ENCODE data around the gene BTK. TPM values are rescaled to one million over a fixed set of nuclear protein-coding genes. Genes with fewer than 3 reads are reported as not detected.
A peak's percentile ranks its signal among the peaks of the same experiment; 100 is the strongest.

Gene BTK
- total RNA-seq, 6 donors from 2014 or later, result 16.2 to 81.7 (median 37.3) TPM

GRCh38 chrX:101410461-101410860 lies 24.5 kb upstream of the BTK start:
- Histone ChIP-seq H3K36me3 (peaks cover 0 to 23% (median 0%) of the 10 kb centered on the region in 4 donors), H3K4me1 (peaks cover 5 to 17% (median 14%) of the 10 kb centered on the region in 4 donors), H3K27ac (peak overlapping the region in 2 of 4 donors; percentile 28 to 92), H3K9me3 (no peaks in the 10 kb centered on the region), H3K27me3 (no peaks in the 10 kb centered on the region), H3K4me3 (peak overlapping the region in 1 of 4 donors; percentile 72)
- no peak for DNase-seq
- ATAC-seq (ENCODE audit: low FRiP score in 2 of 2), result no peak
- WGBS, 2 donors, result 47 to 50% methylated on average over 7 of the region's 7 CpGs
- TF ChIP-seq POLR2AphosphoS5 (IDR thresholded peaks at IDR 0.05) (no peak), EP300 (IDR thresholded peaks at IDR 0.05) (no peak), CTCF (IDR thresholded peaks at IDR 0.05) (no peak), POLR2A (IDR thresholded peaks at IDR 0.05) (no peak)

GRCh38 chrX:101409043-101409442 lies 23.1 kb upstream of the BTK start:
- Histone ChIP-seq H3K36me3 (peaks cover 0 to 23% (median 0%) of the 10 kb centered on the region in 4 donors), H3K4me1 (peaks cover 5 to 17% (median 14%) of the 10 kb centered on the region in 4 donors), H3K27ac (peak overlapping the region; percentile 92 to 96 (median 94)), H3K27me3 (no peaks in the 10 kb centered on the region), H3K4me3 (peak overlapping the region in 3 of 4 donors; percentile 50 to 72 (median 60)), H3K9me3 (no peaks in the 10 kb centered on the region)
- WGBS, 2 donors, result 3 to 33% methylated on average over 6 of the region's 6 CpGs
- DNase-seq, result no peak
- no peak for TF ChIP-seq CTCF (IDR thresholded peaks at IDR 0.05)
- TF ChIP-seq EP300 (IDR thresholded peaks at IDR 0.05), result no peak
- TF ChIP-seq POLR2AphosphoS5 (IDR thresholded peaks at IDR 0.05), result no peak
- no peak for TF ChIP-seq POLR2A (IDR thresholded peaks at IDR 0.05)
- no peak for ATAC-seq (ENCODE audit: low FRiP score in 2 of 2)

GRCh38 chrX:101408532-101408841 lies 22.5 kb upstream of the BTK start:
- H3K27me3 ChIP-seq, result no peaks in the 10 kb centered on the region
- peaks cover 0 to 21% (median 0%) of the 10 kb centered on the region in 4 donors for H3K36me3 ChIP-seq
- H3K27ac ChIP-seq, result peak overlapping the region; percentile 92 to 96 (median 94)
- no peaks in the 10 kb centered on the region for H3K9me3 ChIP-seq
- TF ChIP-seq CTCF (IDR thresholded peaks at IDR 0.05) (no peak), POLR2A (IDR thresholded peaks at IDR 0.05) (no peak)
- DNase-seq, result no peak
- peaks cover 5 to 17% (median 14%) of the 10 kb centered on the region in 4 donors for H3K4me1 ChIP-seq
- peak in 1 of 2 donors; percentile 31 for ATAC-seq (ENCODE audit: low FRiP score in 2 of 2)
- H3K4me3 ChIP-seq, result peak overlapping the region; percentile 31 to 72 (median 55)
- WGBS, 2 donors, result 0 to 34% methylated on average over 4 to 8 of the region's 8 CpGs

- peak; percentile 98 for ATAC-seq (ENCODE audit: low FRiP score in 2 of 2)
- H3K4me1 ChIP-seq, result peaks cover 5 to 17% (median 14%) of the 10 kb centered on the region in 4 donors
- no peaks in the 10 kb centered on the region for H3K9me3 ChIP-seq
- no peaks in the 10 kb centered on the region for H3K27me3 ChIP-seq
- 1 to 41% methylated on average over 22 to 47 of the region's 47 CpGs for WGBS, 2 donors
- peak within 1 kb of the TSS; percentile 31 to 72 (median 55) for H3K4me3 ChIP-seq
- peaks cover 0 to 18% (median 0%) of the 10 kb centered on the region in 4 donors for H3K36me3 ChIP-seq
- peak within 1 kb of the TSS; percentile 92 to 96 (median 94) for H3K27ac ChIP-seq
- TF ChIP-seq POLR2AphosphoS5 (IDR thresholded peaks at IDR 0.05) (peak; percentile 86 to 93), EP300 (IDR thresholded peaks at IDR 0.05) (peak in 3 of 4 donors; percentile 4 to 26 (median 15)), CTCF (IDR thresholded peaks at IDR 0.05) (peak in 4 of 6 experiments; percentile 9 to 49 (median 28)), POLR2A (IDR thresholded peaks at IDR 0.05) (peak in 3 of 4 donors; percentile 39 to 89 (median 81))
- peak; percentile 86 to 94 for DNase-seq
Measured at GRCh38 chrX:101407748-101408531, 21.9 kb upstream of the BTK start, which contains the start of the genes GLA and HNRNPH2. Gene GLA (minus strand): TSS chrX:101407925. CDS start chrX:101407903, 22 bp downstream. Gene HNRNPH2 (plus strand): TSS chrX:101408222. CDS start chrX:101411989, 3,767 bp downstream.

Data from upper lobe of left lung (tissue), 6 donors.